Activated naive CD8-positive, alpha-beta T cell treated with anti-CD3 and anti-CD28 coated beads for 36 hours (primary cell): Measurements from ENCODE around the gene FAM53A. TPM values are rescaled to one million over a fixed set of nuclear protein-coding genes. Genes with fewer than 3 reads are reported as not detected.

Source experiments
- DNase-seq: peaks from one replicate; pipeline ENCODE4 v3.0.0; 2021
- H3K27ac Mint-ChIP-seq: one replicate; pipeline ENCODE4 v1.8.0; 2022; ENCODE audit warnings: mild to moderate bottlenecking, moderate library complexity, mixed read lengths
- H3K27me3 Mint-ChIP-seq: one replicate; pipeline ENCODE4 v1.8.0; 2022; ENCODE audit warnings: mild to moderate bottlenecking, mixed read lengths
- H3K36me3 Mint-ChIP-seq: one replicate; pipeline ENCODE4 v1.8.0; 2021; ENCODE audit warnings: mild to moderate bottlenecking, mixed read lengths
- H3K4me1 Mint-ChIP-seq: one replicate; pipeline ENCODE4 v1.8.0; 2021; ENCODE audit warnings: mixed read lengths
- H3K4me3 Mint-ChIP-seq: one replicate; pipeline ENCODE4 v1.8.0; 2022; ENCODE audit warnings: mild to moderate bottlenecking, moderate library complexity, mixed read lengths
- H3K9me3 Mint-ChIP-seq: one replicate; pipeline ENCODE4 v1.8.0; 2022; ENCODE audit warnings: mixed read lengths
- total RNA-seq, 2 experiments: library from RNA; stranded (reverse); gene quantifications; one replicate each; pipeline ENCODE4 v1.2.3, GENCODE V29; 2021

The FAM53A gene
- total RNA-seq, 2 experiments from 2014 or later, result 0.82 to 1.3 TPM

DNA sequence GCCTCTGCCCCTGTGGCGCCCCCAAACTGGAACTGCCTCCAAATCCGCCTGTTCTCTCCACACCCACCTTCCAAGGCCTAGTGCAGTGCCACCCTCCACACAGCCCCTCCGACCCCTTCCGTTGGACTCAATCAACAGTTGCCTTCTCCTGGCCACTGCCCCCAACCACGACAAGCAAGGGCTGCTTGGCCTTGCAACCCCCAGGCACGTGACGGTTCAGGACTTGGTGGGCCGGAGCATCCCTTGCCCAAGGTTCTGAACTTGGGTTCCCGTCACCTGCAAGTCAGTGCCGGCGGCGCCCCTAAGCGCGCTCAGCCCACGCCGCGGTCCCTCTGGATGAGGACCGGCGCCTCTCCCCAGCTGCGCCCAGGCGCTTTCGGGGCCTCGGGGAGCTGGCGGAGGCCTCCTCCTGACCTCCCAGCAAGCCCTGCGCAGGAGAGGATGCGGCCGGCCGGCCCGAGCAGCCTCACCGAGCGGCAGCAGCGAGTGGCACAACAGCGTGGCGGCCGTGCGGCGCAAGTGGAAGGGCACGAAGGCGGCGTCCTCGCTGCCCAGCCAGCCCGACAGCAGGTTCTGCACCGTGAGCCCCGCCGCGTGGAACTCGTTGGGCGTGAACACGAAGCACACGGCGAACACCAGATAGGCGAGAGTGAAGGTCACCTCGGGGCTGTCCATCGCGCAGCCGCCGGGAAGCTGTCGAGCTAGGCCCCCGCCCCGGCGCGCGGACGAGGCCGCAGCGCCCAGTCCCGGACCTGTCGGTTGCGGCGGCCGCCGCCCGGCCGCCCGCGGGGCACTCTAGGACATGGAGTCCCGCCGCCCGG is 36.3 kb upstream of the FAM53A start:
- Mint-ChIP-seq H3K4me3 (peak overlapping the region; percentile 89), H3K4me1 (peaks cover 36% of the 10 kb centered on the region), H3K27me3 (no peaks in the 10 kb centered on the region), H3K36me3 (peaks cover 41% of the 10 kb centered on the region), H3K27ac (peak overlapping the region; percentile 91), H3K9me3 (no peaks in the 10 kb centered on the region)
- peak; percentile 60 for DNase-seq

DNA sequence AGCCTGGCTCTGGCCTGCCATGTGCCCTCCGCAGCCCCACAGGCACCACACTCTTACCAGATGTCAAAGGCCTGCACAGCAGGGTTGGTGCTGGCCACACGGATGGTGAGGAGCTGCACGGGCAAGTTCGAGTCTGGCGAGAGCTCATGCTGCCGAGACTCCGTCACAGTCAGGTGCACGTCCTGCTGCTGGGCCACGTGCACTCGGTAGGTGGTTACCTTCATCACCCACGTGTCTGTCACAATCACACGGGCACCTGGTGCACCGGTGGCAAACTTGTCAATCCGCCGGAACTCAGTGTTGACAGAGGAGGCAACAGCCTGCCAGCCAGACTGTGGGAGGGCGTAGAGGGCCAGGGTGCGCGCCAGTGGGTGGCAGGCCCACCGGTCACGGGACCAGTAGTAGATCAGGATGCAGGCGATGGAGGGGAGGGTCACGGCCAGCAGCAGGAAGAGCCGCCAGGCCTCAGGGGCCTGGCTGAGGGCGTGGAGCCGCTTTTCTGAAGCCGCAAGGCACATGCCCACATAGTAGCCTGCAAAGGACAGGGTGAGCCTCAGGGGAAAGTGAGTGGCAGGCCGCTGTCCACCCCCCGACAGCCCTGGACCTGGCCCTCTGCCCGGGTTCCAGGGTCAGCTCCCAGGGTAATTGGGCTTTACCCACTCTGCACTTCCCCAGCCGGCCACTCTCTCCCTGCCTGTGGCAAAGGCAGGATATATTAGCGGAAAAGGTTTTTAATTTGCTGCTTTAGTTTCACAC is 34.2 kb upstream of the FAM53A start:
- no peaks in the 10 kb centered on the region for H3K9me3 Mint-ChIP-seq
- H3K27ac Mint-ChIP-seq, result peak overlapping the region; percentile 48
- no peak for DNase-seq
- H3K4me3 Mint-ChIP-seq, result peak overlapping the region; percentile 89
- H3K27me3 Mint-ChIP-seq, result no peaks in the 10 kb centered on the region
- peaks cover 31% of the 10 kb centered on the region for H3K4me1 Mint-ChIP-seq
- peaks cover 40% of the 10 kb centered on the region for H3K36me3 Mint-ChIP-seq

DNA sequence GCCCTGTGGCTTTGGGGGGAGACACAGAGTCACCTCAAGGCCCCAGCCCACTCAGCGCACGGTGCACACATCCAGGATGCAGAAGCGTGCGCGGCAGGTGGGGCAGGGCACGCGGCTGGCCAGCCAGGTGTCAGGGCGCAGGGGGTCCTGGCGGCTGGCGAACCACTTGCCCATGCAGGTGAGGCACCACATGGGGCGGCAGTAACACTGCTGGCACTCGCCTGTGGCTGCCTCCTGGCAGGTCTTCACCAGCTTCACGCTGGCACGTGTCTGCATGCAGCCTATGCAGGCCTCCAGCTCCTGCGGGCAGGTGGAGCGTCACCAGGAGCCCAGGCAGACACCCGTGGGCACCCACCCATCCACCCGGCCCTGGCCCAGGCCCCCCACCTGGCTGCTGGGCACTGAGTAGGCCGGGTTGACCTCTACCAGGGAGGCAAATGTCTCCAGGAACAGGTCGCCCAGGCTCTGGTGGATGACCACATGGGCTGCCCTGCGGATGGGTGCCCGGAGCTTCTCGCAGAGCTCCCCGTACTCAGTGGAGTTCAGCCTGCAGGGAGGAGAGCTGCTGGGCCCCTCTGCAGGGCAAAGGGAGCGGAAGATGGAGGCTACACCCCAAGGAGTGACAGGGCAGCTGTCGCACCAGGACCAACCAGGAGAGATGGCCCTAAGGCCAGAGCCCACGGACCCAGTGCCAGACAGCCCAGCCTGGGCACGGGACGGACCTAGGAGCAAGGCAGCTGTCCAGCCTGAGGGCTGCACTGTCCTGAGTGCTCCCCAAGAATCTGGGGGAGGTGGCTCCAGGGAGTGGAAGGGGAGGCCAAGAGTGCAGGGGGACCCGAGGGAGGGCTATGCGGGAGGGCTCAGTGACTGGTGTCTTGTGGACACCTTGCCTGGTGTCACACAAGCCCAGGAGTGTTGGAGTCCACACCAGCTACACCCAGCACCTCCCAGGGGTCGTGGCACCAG is 33.3 kb upstream of the FAM53A start:
- no peak for DNase-seq
- Mint-ChIP-seq H3K27me3 (no peaks in the 10 kb centered on the region), H3K27ac (no peak overlapping the region), H3K36me3 (peaks cover 36% of the 10 kb centered on the region), H3K4me3 (no peak overlapping the region), H3K9me3 (no peaks in the 10 kb centered on the region), H3K4me1 (peaks cover 26% of the 10 kb centered on the region)

DNA sequence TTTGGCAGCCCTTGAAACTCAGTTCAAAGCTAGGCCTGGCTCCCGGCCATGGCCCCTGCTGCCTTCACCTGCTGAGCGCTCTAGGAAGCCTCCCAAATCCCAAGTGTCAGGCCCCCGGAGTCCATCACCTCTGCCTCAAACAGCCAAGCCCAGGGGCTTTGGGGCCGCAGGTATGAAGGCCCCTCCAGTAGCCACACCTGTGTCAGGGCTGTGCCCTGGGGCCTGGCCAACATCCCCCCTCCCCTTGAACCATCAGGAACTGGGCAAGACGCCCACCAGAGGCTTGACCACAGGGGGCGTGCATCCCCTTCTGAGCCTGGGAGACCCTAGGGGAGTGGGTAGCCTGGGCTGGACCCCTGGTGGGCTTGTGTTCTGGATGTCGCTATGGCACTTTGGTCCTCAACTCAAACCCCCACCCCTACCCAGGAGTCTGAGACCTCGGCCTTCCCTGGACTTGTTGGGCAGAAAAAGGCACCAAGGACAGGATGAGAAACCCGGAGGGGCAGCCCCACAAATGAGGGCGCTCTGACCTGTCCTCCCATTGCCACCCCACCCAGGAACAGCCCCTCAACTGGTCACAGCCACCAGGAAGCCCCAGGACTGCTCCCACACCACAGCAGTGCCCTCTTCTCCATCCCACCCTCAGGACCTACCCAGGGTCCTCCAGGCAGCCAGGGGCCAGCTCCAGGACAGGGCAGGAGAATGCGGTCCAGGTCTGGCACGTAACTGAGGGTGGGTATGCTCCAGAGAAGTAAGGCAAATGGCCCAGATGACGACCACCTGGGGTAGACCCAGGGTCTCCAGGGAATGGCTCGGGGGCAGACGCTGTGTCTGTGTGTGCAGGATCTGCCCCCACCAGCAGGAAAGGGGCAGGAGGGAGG is 32.2 kb upstream of the FAM53A start:
- no peak for DNase-seq
- H3K27me3 Mint-ChIP-seq, result no peaks in the 10 kb centered on the region
- H3K4me1 Mint-ChIP-seq, result peaks cover 26% of the 10 kb centered on the region
- H3K4me3 Mint-ChIP-seq, result no peak overlapping the region
- no peak overlapping the region for H3K27ac Mint-ChIP-seq
- no peaks in the 10 kb centered on the region for H3K9me3 Mint-ChIP-seq
- peaks cover 32% of the 10 kb centered on the region for H3K36me3 Mint-ChIP-seq

- Mint-ChIP-seq H3K27ac (peak overlapping the region; percentile 99), H3K4me3 (peak overlapping the region; percentile 100), H3K4me1 (peaks cover 34% of the 10 kb centered on the region), H3K9me3 (no peaks in the 10 kb centered on the region), H3K36me3 (peaks cover 43% of the 10 kb centered on the region), H3K27me3 (no peaks in the 10 kb centered on the region)
- DNase-seq, result no peak
These were observed 31.1 kb upstream of the FAM53A start for GRCh38 chr4:1715002-1715758.

- no peaks in the 10 kb centered on the region for H3K9me3 Mint-ChIP-seq
- DNase-seq, result no peak
- peak overlapping the region; percentile 100 for H3K4me3 Mint-ChIP-seq
- peaks cover 45% of the 10 kb centered on the region for H3K36me3 Mint-ChIP-seq
- H3K27me3 Mint-ChIP-seq, result no peaks in the 10 kb centered on the region
- peaks cover 37% of the 10 kb centered on the region for H3K4me1 Mint-ChIP-seq
- peak overlapping the region; percentile 99 for H3K27ac Mint-ChIP-seq
These were observed 30.3 kb upstream of the FAM53A start for GRCh38 chr4:1714303-1715001.

DNA sequence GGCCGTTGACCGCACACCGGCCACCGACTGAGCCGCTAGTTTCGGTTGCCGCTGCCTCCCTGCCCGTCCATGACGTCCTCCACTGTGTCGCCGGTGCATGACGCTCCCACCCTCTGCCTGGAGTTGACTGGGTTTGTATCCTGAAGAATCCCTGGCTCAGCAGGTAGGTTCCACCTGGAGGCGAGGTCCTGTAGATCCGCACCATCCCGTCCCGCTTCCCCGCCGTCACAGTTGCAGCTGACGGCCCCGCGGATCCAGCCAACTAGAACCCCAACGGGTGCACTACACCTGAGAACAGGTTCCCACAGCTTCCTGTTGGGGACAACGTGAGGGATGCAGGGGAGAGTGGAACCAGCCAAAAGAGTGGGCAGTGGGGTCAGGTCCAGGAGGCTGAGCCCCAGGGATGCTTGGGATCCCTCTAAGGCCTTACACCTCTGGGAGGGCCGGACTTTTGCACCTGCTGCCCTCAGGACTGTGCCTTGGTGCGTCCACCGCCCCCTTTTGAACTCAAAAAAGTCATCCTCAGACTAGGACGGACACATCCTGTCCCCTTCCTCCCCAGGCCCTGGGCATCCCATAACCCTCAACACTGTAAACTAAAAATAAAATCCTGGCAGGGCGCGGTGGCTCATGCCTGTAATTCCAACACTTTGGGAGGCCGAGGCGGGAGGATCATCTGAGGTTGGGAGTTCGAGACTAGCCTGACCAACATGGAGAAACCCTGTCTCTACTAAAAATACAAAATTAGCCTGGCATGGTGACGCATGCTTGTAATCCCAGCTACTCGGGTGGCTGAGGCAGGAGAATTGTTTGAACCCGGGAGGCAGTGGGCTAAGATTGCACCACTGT is 29.1 kb upstream of the FAM53A start:
- Mint-ChIP-seq H3K9me3 (no peaks in the 10 kb centered on the region), H3K4me1 (peaks cover 44% of the 10 kb centered on the region), H3K27me3 (no peaks in the 10 kb centered on the region), H3K27ac (peak overlapping the region; percentile 99), H3K4me3 (peak overlapping the region; percentile 100), H3K36me3 (peaks cover 55% of the 10 kb centered on the region)
- no peak for DNase-seq

- Mint-ChIP-seq H3K36me3 (peaks cover 60% of the 10 kb centered on the region), H3K4me1 (peaks cover 47% of the 10 kb centered on the region), H3K9me3 (no peaks in the 10 kb centered on the region), H3K27ac (peak within 1 kb of the TSS; percentile 99), H3K27me3 (no peaks in the 10 kb centered on the region), H3K4me3 (peak within 1 kb of the TSS; percentile 100)
- peak; percentile 99 for DNase-seq
These were observed 28.3 kb upstream of the FAM53A start, which contains the start of gene SLBP for GRCh38 chr4:1712216-1713002. SLBP (minus strand) TSS chr4:1712319; CDS start chr4:1712188, 131 bp downstream.

- Mint-ChIP-seq H3K36me3 (peaks cover 60% of the 10 kb centered on the region), H3K27ac (peak overlapping the region; percentile 94), H3K4me3 (peak overlapping the region; percentile 99), H3K9me3 (no peaks in the 10 kb centered on the region), H3K4me1 (peaks cover 46% of the 10 kb centered on the region), H3K27me3 (no peaks in the 10 kb centered on the region)
- DNase-seq, result no peak
These were observed 27.6 kb upstream of the FAM53A start for GRCh38 chr4:1711571-1712215.

GRCh38 chr4:1711055-1711570 is 27.0 kb upstream of the FAM53A start:
- DNase-seq, result no peak
- H3K27me3 Mint-ChIP-seq, result no peaks in the 10 kb centered on the region
- H3K36me3 Mint-ChIP-seq, result peaks cover 64% of the 10 kb centered on the region
- peak overlapping the region; percentile 94 for H3K27ac Mint-ChIP-seq
- H3K4me3 Mint-ChIP-seq, result peak overlapping the region; percentile 99
- no peaks in the 10 kb centered on the region for H3K9me3 Mint-ChIP-seq
- H3K4me1 Mint-ChIP-seq, result peaks cover 50% of the 10 kb centered on the region

GRCh38 chr4:1708581-1708980 is 24.5 kb upstream of the FAM53A start:
- peaks cover 55% of the 10 kb centered on the region for H3K4me1 Mint-ChIP-seq
- H3K9me3 Mint-ChIP-seq, result no peaks in the 10 kb centered on the region
- DNase-seq, result no peak
- H3K4me3 Mint-ChIP-seq, result peak overlapping the region; percentile 48
- no peak overlapping the region for H3K27ac Mint-ChIP-seq
- peaks cover 66% of the 10 kb centered on the region for H3K36me3 Mint-ChIP-seq
- H3K27me3 Mint-ChIP-seq, result no peaks in the 10 kb centered on the region
